Measurements from ENCODE around the gene PAK3. TPM values are rescaled to one million over a fixed set of nuclear protein-coding genes. Genes with fewer than 3 reads are reported as not detected.

Gene PAK3
- total and polyA plus RNA-seq, 2 of the 8 experiments (the other 6 are each of a cell fraction or from before 2014, with no cell fraction given), result 0.80 to 7.2 TPM

DNA sequence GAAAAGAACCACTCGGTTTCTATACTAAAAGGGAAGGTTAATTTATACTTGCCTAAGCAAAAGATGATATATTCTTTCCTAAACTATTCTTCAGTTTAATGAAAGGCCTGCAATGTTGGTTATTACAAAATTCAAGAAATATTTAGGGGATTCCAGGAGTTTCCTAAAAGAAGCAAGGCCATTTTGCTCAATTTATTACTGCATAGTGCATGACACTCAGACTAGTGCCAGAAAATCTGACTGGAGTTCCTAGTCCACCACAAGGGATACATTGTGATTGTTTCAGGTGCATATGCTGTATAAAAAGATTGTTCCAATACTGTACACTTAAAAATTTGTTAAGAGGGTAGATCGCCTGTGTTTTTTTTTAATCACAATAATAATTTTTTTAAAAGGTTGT, 95.6 kb downstream of the PAK3 start:
- POLR2A ChIA-PET (ENCODE audit: partially characterized antibody), result no interaction called here
- H2BK120ac ChIP-seq (replicated peaks; ENCODE audit: low read depth, low read length), result no peak overlapping the region
- H4K91ac ChIP-seq (replicated peaks; ENCODE audit: insufficient read length, low read length), result no peak overlapping the region
- DNase-seq (ENCODE audit: low read depth in 1 of 2, low spot score in 2 of 2), result no peak
- H4K20me1 ChIP-seq (replicated peaks in 1 of 2; ENCODE audit: control insufficient read depth in 1 of 2, insufficient read depth in 2 of 2, low read length in 2 of 2), result no peaks in the 10 kb centered on the region
- FAIRE-seq, result no peak
- CTCF ChIA-PET (ENCODE audit: partially characterized antibody), result interaction anchor here (1.0 kb wide), 1 partner anchor 18 kb away, joined by 3 read pairs; no protein-coding TSS in a partner anchor
- no peak overlapping the region for H2BK12ac ChIP-seq (ENCODE audit: low read depth, low read length)
- H3K27ac ChIP-seq (ENCODE audit: low read depth, low read length), result no peak overlapping the region
- no peak overlapping the region for H3K4me2 ChIP-seq (ENCODE audit: insufficient read depth in 1 of 2, low read depth in 2 of 2, low read length in 2 of 2)
- H3K79me2 ChIP-seq (ENCODE audit: control insufficient read depth in 1 of 2, insufficient read depth in 2 of 2, low read length in 2 of 2), result no peaks in the 10 kb centered on the region
- H3K23me2 ChIP-seq (ENCODE audit: low read depth, low read length), result no peaks in the 10 kb centered on the region
- no peak overlapping the region for H3K56ac ChIP-seq (replicated peaks; ENCODE audit: insufficient read length, low read depth, low read length)
- no peak overlapping the region for H2BK5ac ChIP-seq (ENCODE audit: low read depth, low read length)
- no peaks in the 10 kb centered on the region; a peak in 1 of 7 replicates for H3K4me1 ChIP-seq (replicated peaks in 1 of 4; ENCODE audit: control insufficient read depth in 3 of 4, insufficient read depth in 4 of 4, low read length in 3 of 4)
- H2AFZ ChIP-seq (ENCODE audit: low read length), result no peak overlapping the region
- no peaks in the 10 kb centered on the region for H3K79me1 ChIP-seq (ENCODE audit: low read depth, low read length)
- H4K5ac ChIP-seq (ENCODE audit: insufficient read length, low read depth, low read length), result no peak overlapping the region
- no peak overlapping the region for H4K8ac ChIP-seq (ENCODE audit: extremely low read depth, insufficient read depth, low read length)
- H3K14ac ChIP-seq (ENCODE audit: insufficient read length), result no peak overlapping the region
- no peaks in the 10 kb centered on the region for H3K9me3 ChIP-seq (ENCODE audit: insufficient read depth in 2 of 2, low read depth in 1 of 2, low read length in 1 of 2)
- no peak overlapping the region for H3K23ac ChIP-seq (ENCODE audit: insufficient read length)
- H2BK15ac ChIP-seq (ENCODE audit: low read length), result no peak overlapping the region
- H2BK20ac ChIP-seq (ENCODE audit: low read length), result no peak overlapping the region
- 90% methylated on average over 2 of the region's 2 CpGs; no CpG with 5 or more reads in 1 of the 2 experiments for WGBS, 2 experiments (ENCODE audit: extremely low coverage in 1 of 2, insufficient coverage in 1 of 2, insufficient read length in 1 of 2, insufficient replicate concordance in 2 of 2, low coverage in 1 of 2, low lambda C conversion rate in 2 of 2, missing lambda C conversion rate in 1 of 2)
- H3K27me3 ChIP-seq (replicated peaks in 1 of 4; ENCODE audit: control insufficient read depth in 3 of 4, extremely low read depth in 1 of 4, insufficient read depth in 3 of 4, low read length in 3 of 4), result no peaks in the 10 kb centered on the region
- no peaks in the 10 kb centered on the region for H3K36me3 ChIP-seq (ENCODE audit: control insufficient read depth in 2 of 4, insufficient read depth in 4 of 4, low read length in 3 of 4)
- no peak overlapping the region for H2AK5ac ChIP-seq (ENCODE audit: low read depth, low read length)
- H3K18ac ChIP-seq (ENCODE audit: extremely low read depth, low read length), result no peak overlapping the region
- H3K4me3 ChIP-seq (ENCODE audit: extremely low read depth in 1 of 4, insufficient read depth in 2 of 4, low read depth in 3 of 4, low read length in 4 of 4), result no peak overlapping the region
- no peak overlapping the region for H3K9ac ChIP-seq (replicated peaks in 1 of 4; ENCODE audit: extremely low read depth in 1 of 4, low read depth in 3 of 4, low read length in 3 of 4)
- H3K4ac ChIP-seq (replicated peaks; ENCODE audit: insufficient read length, low read depth, low read length), result no peak overlapping the region
- no peak for TF ChIP-seq ZNF274 (IDR thresholded peaks at IDR 0.05; ENCODE audit: borderline replicate concordance, extremely low read depth, low read length)
- no peak for TF ChIP-seq SP1 (IDR thresholded peaks at IDR 0.05; ENCODE audit: low read depth, low read length)
- no peak for TF ChIP-seq RAD21 (IDR thresholded peaks at IDR 0.05 in 1 of 2, conservative IDR thresholded peaks at IDR 0.05 in 1 of 2; ENCODE audit: low read depth in 2 of 2, low read length in 2 of 2)
- TF ChIP-seq, protein P1, sequence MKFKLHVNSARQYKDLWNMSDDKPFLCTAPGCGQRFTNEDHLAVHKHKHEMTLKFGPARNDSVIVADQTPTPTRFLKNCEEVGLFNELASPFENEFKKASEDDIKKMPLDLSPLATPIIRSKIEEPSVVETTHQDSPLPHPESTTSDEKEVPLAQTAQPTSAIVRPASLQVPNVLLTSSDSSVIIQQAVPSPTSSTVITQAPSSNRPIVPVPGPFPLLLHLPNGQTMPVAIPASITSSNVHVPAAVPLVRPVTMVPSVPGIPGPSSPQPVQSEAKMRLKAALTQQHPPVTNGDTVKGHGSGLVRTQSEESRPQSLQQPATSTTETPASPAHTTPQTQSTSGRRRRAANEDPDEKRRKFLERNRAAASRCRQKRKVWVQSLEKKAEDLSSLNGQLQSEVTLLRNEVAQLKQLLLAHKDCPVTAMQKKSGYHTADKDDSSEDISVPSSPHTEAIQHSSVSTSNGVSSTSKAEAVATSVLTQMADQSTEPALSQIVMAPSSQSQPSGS (IDR thresholded peaks at IDR 0.05; ENCODE audit: low read length), result no peak
- no peak for TF ChIP-seq HDAC6 (IDR thresholded peaks at IDR 0.05; ENCODE audit: low read depth, low read length)
- TF ChIP-seq BACH1 (IDR thresholded peaks at IDR 0.05; ENCODE audit: low read length), result no peak
- TF ChIP-seq HDAC2 (IDR thresholded peaks at IDR 0.05; ENCODE audit: borderline replicate concordance in 1 of 2, low read depth in 2 of 2, low read length in 2 of 2), result no peak
- no peak for TF ChIP-seq SP2 (IDR thresholded peaks at IDR 0.05; ENCODE audit: low read length)
- TF ChIP-seq ASH2L (IDR thresholded peaks at IDR 0.05; ENCODE audit: low read length), result no peak
- TF ChIP-seq KDM4A (IDR thresholded peaks at IDR 0.05; ENCODE audit: low read depth, low read length, severe bottlenecking), result no peak
- no peak for TF ChIP-seq CBX5 (IDR thresholded peaks at IDR 0.05; ENCODE audit: low read depth, low read length)
- TF ChIP-seq BRCA1 (IDR thresholded peaks at IDR 0.05; ENCODE audit: low read depth, low read length), result no peak
- TF ChIP-seq MAX (IDR thresholded peaks at IDR 0.05), result no peak
